Measurements from ENCODE around the gene CERS2.

Gene CERS2

GRCh38 chr1:150981177-150981804 is 6.7 kb upstream of the CERS2 start:
- CTCF ChIA-PET = interaction anchor here (0.6 to 19.7 kb wide), 11 partner anchors 8 to 548 kb away, joined by 3 to 551 read pairs (median 4); partner anchors contain the start of genes MINDY1 and SETDB1
- no peak for DNase-seq (ENCODE audit: low read depth, low spot score)
- H3K4me3 ChIP-seq (ENCODE audit: low read depth, low read length) = no peak overlapping the region
- POLR2A ChIA-PET = interaction anchor here (0.5 kb wide), 1 partner anchor 76 kb away, joined by 3 read pairs; no protein-coding TSS in a partner anchor
- no peak for TF ChIP-seq CTCF (IDR thresholded peaks at IDR 0.05; ENCODE audit: insufficient read depth, low read length, missing control alignments)

GRCh38 chr1:150979092-150980056 is 4.7 kb upstream of the CERS2 start:
- ChIA-PET POLR2A (no interaction called here), CTCF (interaction anchor here (0.6 to 19.7 kb wide), 13 partner anchors 9 to 415 kb away, joined by 3 to 551 read pairs (median 4); partner anchors contain the start of genes C1orf56 and MINDY1)
- peak; percentile 100 for TF ChIP-seq CTCF (IDR thresholded peaks at IDR 0.05; ENCODE audit: insufficient read depth, low read length, missing control alignments)
- DNase-seq (ENCODE audit: low read depth, low spot score) = peak; percentile 26
- no peak overlapping the region for H3K4me3 ChIP-seq (ENCODE audit: low read depth, low read length)

- CTCF ChIA-PET = interaction anchor here (1.0 to 19.7 kb wide), 8 partner anchors 7 to 47 kb away, joined by 3 to 551 read pairs (median 8); partner anchors contain the start of gene MINDY1
- no peak for DNase-seq (ENCODE audit: low read depth, low spot score)
- TF ChIP-seq CTCF (IDR thresholded peaks at IDR 0.05; ENCODE audit: insufficient read depth, low read length, missing control alignments) = no peak
- POLR2A ChIA-PET = no interaction called here
- no peak overlapping the region for H3K4me3 ChIP-seq (ENCODE audit: low read depth, low read length)
These were observed 2.5 kb upstream of the CERS2 start for GRCh38 chr1:150976879-150977694.

- no peak for TF ChIP-seq CTCF (IDR thresholded peaks at IDR 0.05; ENCODE audit: insufficient read depth, low read length, missing control alignments)
- POLR2A ChIA-PET = no interaction called here
These were observed 1.8 kb upstream of the CERS2 start for GRCh38 chr1:150976401-150976821.

GRCh38 chr1:150973836-150974579 is 627 bp downstream of the CERS2 start:
- no peak for DNase-seq (ENCODE audit: low read depth, low spot score)
- CTCF ChIA-PET = interaction anchor here (0.6 to 19.7 kb wide), 5 partner anchors 9 to 86 kb away, joined by 3 to 551 read pairs (median 4); partner anchors contain the start of genes MINDY1 and MLLT11
- TF ChIP-seq CTCF (IDR thresholded peaks at IDR 0.05; ENCODE audit: insufficient read depth, low read length, missing control alignments) = no peak
- POLR2A ChIA-PET = interaction anchor here (0.8 to 1.5 kb wide), 3 partner anchors 11 to 395 kb away, joined by 3 to 5 read pairs (median 3); partner anchors contain the start of genes MCL1 and MINDY1
- peak overlapping the region; percentile 78 for H3K4me3 ChIP-seq (ENCODE audit: low read depth, low read length)

More at GRCh38 chr1:150976401-150976821, 1.8 kb upstream of the CERS2 start:
- no peak for DNase-seq (ENCODE audit: low read depth, low spot score)
- H3K4me3 ChIP-seq (ENCODE audit: low read depth, low read length) = no peak overlapping the region
- CTCF ChIA-PET = interaction anchor here (0.6 to 19.7 kb wide), 9 partner anchors 9 to 343 kb away, joined by 3 to 551 read pairs (median 3); partner anchors contain the start of gene MINDY1
